T-helper 17 cell (primary cell): ENCODE measurements around the gene DAPK3. TPM values are rescaled to one million over a fixed set of nuclear protein-coding genes. Genes with fewer than 3 reads are reported as not detected.

Experiments
- ATAC-seq: fragments of 150-1000 bp; cut with Tn5 transposase; 2 replicates; pipeline ENCODE4 v1.10.0; 2021; ENCODE audit warnings: mild to moderate bottlenecking, moderate library complexity
- DNase-seq, 3 donors: peaks; one replicate each; pipeline versions ENCODE4 v3.0.0 to v3.0.0-alpha.2; 2020 to 2021
- H3K9me3 ChIP-seq: one replicate; pipeline ENCODE4 v1.7.0; 2013; ENCODE audit warnings: low read length, mild to moderate bottlenecking; ENCODE audit not compliant: control insufficient read depth, poor library complexity, severe bottlenecking
- H3K27ac Mint-ChIP-seq: one replicate; pipeline ENCODE4 v1.8.0; 2022; ENCODE audit warnings: mild to moderate bottlenecking, moderate library complexity, mixed read lengths
- H3K27me3 Mint-ChIP-seq: one replicate; pipeline ENCODE4 v1.8.0; 2022; ENCODE audit warnings: mixed read lengths
- H3K36me3 Mint-ChIP-seq: one replicate; pipeline ENCODE4 v1.8.0; 2022; ENCODE audit warnings: low read depth, mixed read lengths
- H3K4me1 Mint-ChIP-seq: one replicate; pipeline ENCODE4 v1.8.0; 2022; ENCODE audit warnings: mild to moderate bottlenecking, mixed read lengths
- H3K4me3 Mint-ChIP-seq: one replicate; pipeline ENCODE4 v1.8.0; 2022; ENCODE audit warnings: mild to moderate bottlenecking, moderate library complexity, mixed read lengths
- total RNA-seq, 4 donors: library from RNA in 2 of 4; stranded (reverse) in 2 of 4; gene quantifications; one replicate each; pipeline ENCODE4 v1.2.3 and lab custom pipeline; 2022 to 2026

The DAPK3 gene
- total RNA-seq, 2 donors from 2014 or later = 28.7 to 31.3 TPM

- Mint-ChIP-seq H3K36me3 (peaks cover 3% of the 10 kb centered on the region), H3K4me3 (peak overlapping the region; percentile 87), H3K4me1 (peaks cover 24% of the 10 kb centered on the region), H3K27ac (peak overlapping the region; percentile 95), H3K27me3 (no peaks in the 10 kb centered on the region)
- peaks cover 2% of the 10 kb centered on the region for H3K9me3 ChIP-seq
- DNase-seq = peak in 1 of 3 donors; percentile 40
- peak; percentile 23 for ATAC-seq
Observed at GRCh38 chr19:3986260-3987041, 15.6 kb upstream of the DAPK3 start.

GRCh38 chr19:3985643-3986259 is 14.9 kb upstream of the DAPK3 start:
- peaks cover 27% of the 10 kb centered on the region for H3K4me1 Mint-ChIP-seq
- H3K27ac Mint-ChIP-seq = peak overlapping the region; percentile 95
- H3K36me3 Mint-ChIP-seq = peaks cover 3% of the 10 kb centered on the region

GRCh38 chr19:3984908-3985642 is 14.2 kb upstream of the DAPK3 start, which contains the start of gene EEF2:
EEF2 (minus strand) TSS chr19:3985463; CDS start chr19:3985380, 83 bp downstream.
- peaks cover 2% of the 10 kb centered on the region for H3K9me3 ChIP-seq
- peaks cover 3% of the 10 kb centered on the region for H3K36me3 Mint-ChIP-seq
- peak within 1 kb of the TSS; percentile 95 for H3K27ac Mint-ChIP-seq
- H3K27me3 Mint-ChIP-seq = no peaks in the 10 kb centered on the region
- peaks cover 25% of the 10 kb centered on the region for H3K4me1 Mint-ChIP-seq
- DNase-seq (peak; percentile 85 to 89 (median 86)), ATAC-seq (peak; percentile 61)
- peak within 1 kb of the TSS; percentile 95 for H3K4me3 Mint-ChIP-seq

More at GRCh38 chr19:3985643-3986259, 14.9 kb upstream of the DAPK3 start:
- Mint-ChIP-seq H3K27me3 (no peaks in the 10 kb centered on the region), H3K4me3 (peak overlapping the region; percentile 95)
- ATAC-seq (no peak), DNase-seq (no peak)
- peaks cover 2% of the 10 kb centered on the region for H3K9me3 ChIP-seq

GRCh38 chr19:3984584-3984907 is 13.6 kb upstream of the DAPK3 start:
- Mint-ChIP-seq H3K36me3 (peaks cover 3% of the 10 kb centered on the region), H3K27ac (peak overlapping the region; percentile 95), H3K4me3 (peak overlapping the region; percentile 95), H3K27me3 (no peaks in the 10 kb centered on the region), H3K4me1 (peaks cover 24% of the 10 kb centered on the region)
- peaks cover 2% of the 10 kb centered on the region for H3K9me3 ChIP-seq
- ATAC-seq (peak; percentile 2), DNase-seq (no peak)

GRCh38 chr19:3983936-3984583 is 13.2 kb upstream of the DAPK3 start:
- Mint-ChIP-seq H3K36me3 (peaks cover 3% of the 10 kb centered on the region), H3K27ac (peak overlapping the region; percentile 95), H3K4me1 (peaks cover 24% of the 10 kb centered on the region), H3K27me3 (no peaks in the 10 kb centered on the region), H3K4me3 (peak overlapping the region; percentile 95)
- ATAC-seq (no peak), DNase-seq (no peak)
- H3K9me3 ChIP-seq = peaks cover 2% of the 10 kb centered on the region

GRCh38 chr19:3983542-3983914 is 12.6 kb upstream of the DAPK3 start:
- H3K9me3 ChIP-seq = peaks cover 2% of the 10 kb centered on the region
- H3K27ac Mint-ChIP-seq = peak overlapping the region; percentile 95
- H3K27me3 Mint-ChIP-seq = no peaks in the 10 kb centered on the region
- H3K4me1 Mint-ChIP-seq = peaks cover 24% of the 10 kb centered on the region
- peaks cover 3% of the 10 kb centered on the region for H3K36me3 Mint-ChIP-seq
- DNase-seq (no peak), ATAC-seq (no peak)
- H3K4me3 Mint-ChIP-seq = peak overlapping the region; percentile 95

GRCh38 chr19:3982701-3983541 is 12.0 kb upstream of the DAPK3 start:
- H3K36me3 Mint-ChIP-seq = peaks cover 5% of the 10 kb centered on the region

GRCh38 chr19:3981736-3982681 is 11.1 kb upstream of the DAPK3 start:
- ATAC-seq = no peak
- Mint-ChIP-seq H3K4me1 (peaks cover 22% of the 10 kb centered on the region), H3K4me3 (peak overlapping the region; percentile 28), H3K36me3 (peaks cover 5% of the 10 kb centered on the region), H3K27me3 (no peaks in the 10 kb centered on the region), H3K27ac (peak overlapping the region; percentile 95)
- peaks cover 2% of the 10 kb centered on the region for H3K9me3 ChIP-seq
- DNase-seq = no peak

More at GRCh38 chr19:3982701-3983541, 12.0 kb upstream of the DAPK3 start:
- H3K9me3 ChIP-seq = peaks cover 2% of the 10 kb centered on the region
- ATAC-seq (no peak), DNase-seq (no peak)
- peak overlapping the region; percentile 95 for H3K4me3 Mint-ChIP-seq
- no peaks in the 10 kb centered on the region for H3K27me3 Mint-ChIP-seq
- H3K4me1 Mint-ChIP-seq = peaks cover 24% of the 10 kb centered on the region
- peak overlapping the region; percentile 95 for H3K27ac Mint-ChIP-seq

GRCh38 chr19:3981373-3981735 is 10.5 kb upstream of the DAPK3 start:
- H3K4me3 Mint-ChIP-seq = no peak overlapping the region
- H3K36me3 Mint-ChIP-seq = peaks cover 5% of the 10 kb centered on the region
- DNase-seq (no peak), ATAC-seq (no peak)
- H3K27me3 Mint-ChIP-seq = no peaks in the 10 kb centered on the region
- H3K9me3 ChIP-seq = peaks cover 2% of the 10 kb centered on the region
- H3K4me1 Mint-ChIP-seq = peaks cover 19% of the 10 kb centered on the region
- H3K27ac Mint-ChIP-seq = peak overlapping the region; percentile 63

GRCh38 chr19:3980353-3981251 is 9.7 kb upstream of the DAPK3 start:
- peaks cover 5% of the 10 kb centered on the region for H3K36me3 Mint-ChIP-seq
- H3K9me3 ChIP-seq = peaks cover 2% of the 10 kb centered on the region
- ATAC-seq (no peak), DNase-seq (no peak)
- peaks cover 19% of the 10 kb centered on the region for H3K4me1 Mint-ChIP-seq
- H3K27ac Mint-ChIP-seq = peak overlapping the region; percentile 63
- H3K4me3 Mint-ChIP-seq = peak overlapping the region; percentile 28
- H3K27me3 Mint-ChIP-seq = no peaks in the 10 kb centered on the region
